H1 (cell line): ENCODE measurements around the gene L3MBTL4. TPM values are rescaled to one million over a fixed set of nuclear protein-coding genes. Genes with fewer than 3 reads are reported as not detected.

ENCODE experiments used
- CTCF ChIA-PET: fragments of 300-600 bp; sonication (Branson Sonifier 250); formaldehyde crosslinking; loops from one replicate; lab custom pipeline; 2021; ENCODE audit not compliant: partially characterized antibody; lab: Charles Lee
- POLR2A ChIA-PET: fragments of 300-600 bp; sonication (Branson Sonifier 250); formaldehyde crosslinking; loops from one replicate; lab custom pipeline; 2021; ENCODE audit warnings: inconsistent platforms; ENCODE audit not compliant: partially characterized antibody; lab: Charles Lee
- DNase-seq, 2 experiments: peaks; one replicate each; pipeline versions ENCODE4 v3.0.0 to v3.0.0-alpha.2; 2010 to 2022; ENCODE audit warnings: low spot score in 2 of 2, low read depth in 1 of 2, mixed read lengths in 1 of 2
- FAIRE-seq: peaks from 2 replicates; lab custom pipeline; 2011; peaks lifted over from hg19 to GRCh38; lab: Jason Lieb, UNC
- H2AFZ ChIP-seq: 2 replicates; pipeline ENCODE4 v1.8.1; 2012; ENCODE audit warnings: low read length, inconsistent platforms
- H2AK5ac ChIP-seq: 2 replicates; pipeline ENCODE4 v1.6.1; 2013; ENCODE audit warnings: low read depth, low read length
- H2BK120ac ChIP-seq: replicated peaks from 2 replicates; pipeline ENCODE3; 2013; ENCODE audit warnings: low read depth, low read length, inconsistent platforms
- H2BK12ac ChIP-seq: 2 replicates; pipeline ENCODE4 v1.6.1; 2013; ENCODE audit warnings: low read depth, low read length
- H2BK15ac ChIP-seq: 2 replicates; pipeline ENCODE4 v1.6.1; 2013; ENCODE audit warnings: low read length
- H2BK20ac ChIP-seq: 2 replicates; pipeline ENCODE4 v1.6.1; 2013; ENCODE audit warnings: low read length
- H2BK5ac ChIP-seq: 2 replicates; pipeline ENCODE4 v1.6.1; 2013; ENCODE audit warnings: low read depth, low read length
- H3K14ac ChIP-seq: 2 replicates; pipeline ENCODE4 v1.6.1; 2013; ENCODE audit warnings: inconsistent platforms; ENCODE audit not compliant: insufficient read length
- H3K18ac ChIP-seq: 2 replicates; pipeline ENCODE4 v1.6.1; 2013; ENCODE audit warnings: low read length; ENCODE audit errors: extremely low read depth
- H3K23ac ChIP-seq: 2 replicates; pipeline ENCODE4 v1.6.1; 2013; ENCODE audit warnings: inconsistent platforms; ENCODE audit not compliant: insufficient read length
- H3K23me2 ChIP-seq: 2 replicates; pipeline ENCODE4 v1.6.1; 2013; ENCODE audit warnings: low read depth, low read length
- H3K27ac ChIP-seq: 2 replicates; pipeline ENCODE4 v1.6.1; 2011; ENCODE audit warnings: low read depth, low read length, inconsistent platforms
- H3K27me3 ChIP-seq, 4 experiments: replicated peaks in 1 of 4; 1 replicate in 1 of 4; 2 replicates in 3 of 4; pipeline versions ENCODE4 v1.6.1 to v1.8.1; 2011 to 2013; ENCODE audit warnings: low read length in 3 of 4, mild to moderate bottlenecking in 3 of 4, inconsistent platforms in 2 of 4, mixed read lengths in 2 of 4, moderate library complexity in 1 of 4; ENCODE audit not compliant: control insufficient read depth in 3 of 4, insufficient read depth in 3 of 4; ENCODE audit errors: extremely low read depth in 1 of 4
- H3K36me3 ChIP-seq, 4 experiments: 2 replicates each; pipeline versions ENCODE4 v1.6.1 to v1.8.1; 2011 to 2013; ENCODE audit warnings: mild to moderate bottlenecking in 4 of 4, low read length in 3 of 4, moderate library complexity in 2 of 4, control low read depth in 1 of 4, inconsistent platforms in 1 of 4; ENCODE audit not compliant: insufficient read depth in 4 of 4, control insufficient read depth in 2 of 4
- H3K4ac ChIP-seq: replicated peaks from 2 replicates; pipeline ENCODE3; 2013; ENCODE audit warnings: low read length, low read depth, mixed read lengths, inconsistent platforms; ENCODE audit not compliant: insufficient read length
- H3K4me1 ChIP-seq, 4 experiments: replicated peaks in 1 of 4; 1 replicate in 1 of 4; 2 replicates in 3 of 4; pipeline versions ENCODE4 v1.6.1 to v1.8.1; 2011 to 2013; ENCODE audit warnings: low read length in 3 of 4, inconsistent platforms in 2 of 4, mixed read lengths in 1 of 4; ENCODE audit not compliant: insufficient read depth in 4 of 4, control insufficient read depth in 3 of 4
- H3K4me2 ChIP-seq, 2 experiments: 2 replicates each; pipeline versions ENCODE4 v1.6.1 to v1.8.1; 2011 to 2013; ENCODE audit warnings: low read depth in 2 of 2, low read length in 2 of 2, control low read depth in 1 of 2, inconsistent platforms in 1 of 2, mild to moderate bottlenecking in 1 of 2; ENCODE audit not compliant: insufficient read depth in 1 of 2
- H3K4me3 ChIP-seq, 4 experiments: fragments of 200-600, 300-600 bp in 1 of 4; sonication (generic), shearing (Covaris generic), sonication (Bioruptor Twin) in 1 of 4; 2 replicates each; pipeline versions ENCODE4 v1.5.1 to v1.8.1; 2011 to 2016; ENCODE audit warnings: low read length in 4 of 4, low read depth in 3 of 4, control low read depth in 2 of 4, inconsistent platforms in 2 of 4, mild to moderate bottlenecking in 2 of 4, mixed read lengths in 1 of 4, moderate library complexity in 1 of 4; ENCODE audit not compliant: insufficient read depth in 2 of 4; ENCODE audit errors: extremely low read depth in 1 of 4
- H3K56ac ChIP-seq: replicated peaks from 2 replicates; pipeline ENCODE3; 2013; ENCODE audit warnings: low read depth, mild to moderate bottlenecking, mixed read lengths, low read length, inconsistent platforms; ENCODE audit not compliant: insufficient read length
- H3K79me1 ChIP-seq: 2 replicates; pipeline ENCODE4 v1.6.1; 2013; ENCODE audit warnings: low read depth, low read length, control low read depth
- H3K79me2 ChIP-seq, 2 experiments: 2 replicates each; pipeline versions ENCODE4 v1.6.1 to v1.8.1; 2012 to 2013; ENCODE audit warnings: low read length in 2 of 2, mild to moderate bottlenecking in 2 of 2, inconsistent platforms in 1 of 2; ENCODE audit not compliant: insufficient read depth in 2 of 2, control insufficient read depth in 1 of 2
- H3K9ac ChIP-seq, 4 experiments: replicated peaks in 1 of 4; 1 replicate in 1 of 4; 2 replicates in 3 of 4; pipeline versions ENCODE4 v1.6.1 to v1.8.1; 2011 to 2013; ENCODE audit warnings: low read depth in 3 of 4, low read length in 3 of 4, control low read depth in 2 of 4, mild to moderate bottlenecking in 2 of 4, moderate library complexity in 2 of 4, inconsistent platforms in 1 of 4; ENCODE audit errors: extremely low read depth in 1 of 4
- H3K9me3 ChIP-seq, 2 experiments: 2 replicates each; pipeline versions ENCODE4 v1.6.1 to v1.8.1; 2012 to 2013; ENCODE audit warnings: mild to moderate bottlenecking in 2 of 2, moderate library complexity in 2 of 2, control low read depth in 1 of 2, inconsistent platforms in 1 of 2, low read depth in 1 of 2, low read length in 1 of 2, mixed read lengths in 1 of 2; ENCODE audit not compliant: insufficient read depth in 2 of 2
- H4K20me1 ChIP-seq, 2 experiments: replicated peaks in 1 of 2; 2 replicates each; pipeline versions ENCODE3 to v1.8.1; 2011 to 2013; ENCODE audit warnings: inconsistent platforms in 2 of 2, low read length in 2 of 2, mild to moderate bottlenecking in 1 of 2; ENCODE audit not compliant: insufficient read depth in 2 of 2, control insufficient read depth in 1 of 2
- H4K5ac ChIP-seq: 2 replicates; pipeline ENCODE4 v1.6.1; 2013; ENCODE audit warnings: low read length, low read depth, mixed read lengths, inconsistent platforms; ENCODE audit not compliant: insufficient read length
- H4K8ac ChIP-seq: 2 replicates; pipeline ENCODE4 v1.8.0; 2013; ENCODE audit warnings: mild to moderate bottlenecking, moderate library complexity, low read length, inconsistent platforms; ENCODE audit not compliant: insufficient read depth; ENCODE audit errors: extremely low read depth
- H4K91ac ChIP-seq: replicated peaks from 2 replicates; pipeline ENCODE3; 2013; ENCODE audit warnings: low read length, mixed read lengths, inconsistent platforms; ENCODE audit not compliant: insufficient read length
- CEBPB ChIP-seq: IDR thresholded peaks from 2 replicates; pipeline ENCODE4 v1.6.1; 2012; ENCODE audit warnings: low read depth, low read length
- JUND ChIP-seq: IDR thresholded peaks from 2 replicates; pipeline ENCODE4 v1.6.1; 2011; ENCODE audit warnings: mild to moderate bottlenecking, improper control_type of control experiment, low read length
- NANOG ChIP-seq: IDR thresholded peaks from 2 replicates; pipeline ENCODE4 v1.6.1; 2011; ENCODE audit warnings: low read length, low read depth, mild to moderate bottlenecking, inconsistent platforms; ENCODE audit not compliant: insufficient read depth, poor library complexity, severe bottlenecking
- POU5F1 ChIP-seq: IDR thresholded peaks from 2 replicates; pipeline ENCODE4 v1.6.1; 2011; ENCODE audit warnings: low read depth, mild to moderate bottlenecking, low read length, moderate library complexity
- SIN3A ChIP-seq, 2 experiments: IDR thresholded peaks in 1 of 2; conservative IDR thresholded peaks in 1 of 2; 2 replicates each; pipeline ENCODE4 v1.6.1; 2011 to 2012; ENCODE audit warnings: low read length in 2 of 2, improper control_type of control experiment in 1 of 2, low read depth in 1 of 2, mild to moderate bottlenecking in 1 of 2
- SUZ12 ChIP-seq: fragments of 200-600 bp; sonication (generic); IDR thresholded peaks from 2 replicates; pipeline ENCODE4 v1.6.1; 2012; ENCODE audit warnings: mild to moderate bottlenecking, inconsistent platforms, low read length, moderate library complexity, mixed read lengths
- WGBS, 2 experiments: shearing (Covaris generic) in 1 of 2; methylation state at CpG; one replicate each; pipeline versions ENCODE4 v1.1.6 to v1.1.7; 2013 to 2015; ENCODE audit warnings: low lambda C conversion rate in 2 of 2, mixed read lengths in 2 of 2, inconsistent platforms in 1 of 2, low coverage in 1 of 2, missing lambda C conversion rate in 1 of 2; ENCODE audit not compliant: insufficient replicate concordance in 2 of 2, insufficient coverage in 1 of 2, insufficient read length in 1 of 2; ENCODE audit errors: extremely low coverage in 1 of 2, missing lambda C conversion rate in 1 of 2; 5-methylcytosine and 5-hydroxymethylcytosine counted together
- polyA plus RNA-seq, 7 experiments: library from polyadenylated mRNA; depleted of rRNA in 3 of 7; stranded (reverse) in 5 of 7; unstranded in 2 of 7; fragments of >200 nt in 5 of 7; fragments of 200-250 nt in 2 of 7; gene quantifications; 1 replicate in 5 of 7; 2 replicates in 1 of 7; 4 replicates in 1 of 7; pipeline versions ENCODE4 v1.2.1 to v1.2.3, GENCODE V29; 2011 to 2013; ENCODE audit warnings: missing spikeins in 2 of 7, mixed read lengths in 2 of 7
- total RNA-seq: library from RNA; stranded (reverse); fragmentation: NEBNext Ultra II Directional; extraction: Animal tissue kit (Norgen Biotek cat#: 25700); gene quantifications from 2 replicates; pipeline ENCODE4 v1.2.1, GENCODE V29; 2021
- TF ChIP-seq, protein P1 (sequence below), 3 experiments: IDR thresholded peaks; 1 replicate in 2 of 3; 2 replicates in 1 of 3; pipeline versions ENCODE4 v1.5.1 to v1.6.1; 2011; ENCODE audit warnings: low read length in 3 of 3, mild to moderate bottlenecking in 3 of 3, inconsistent platforms in 2 of 3, low read depth in 1 of 3, moderate library complexity in 1 of 3; ENCODE audit not compliant: insufficient read depth in 1 of 3; ENCODE audit errors: control extremely low read depth in 1 of 3

The L3MBTL4 gene
- total and polyA plus RNA-seq, 2 of the 8 experiments (the other 6 are each of a cell fraction or from before 2014, with no cell fraction given): 1.0 to 2.1 TPM

DNA sequence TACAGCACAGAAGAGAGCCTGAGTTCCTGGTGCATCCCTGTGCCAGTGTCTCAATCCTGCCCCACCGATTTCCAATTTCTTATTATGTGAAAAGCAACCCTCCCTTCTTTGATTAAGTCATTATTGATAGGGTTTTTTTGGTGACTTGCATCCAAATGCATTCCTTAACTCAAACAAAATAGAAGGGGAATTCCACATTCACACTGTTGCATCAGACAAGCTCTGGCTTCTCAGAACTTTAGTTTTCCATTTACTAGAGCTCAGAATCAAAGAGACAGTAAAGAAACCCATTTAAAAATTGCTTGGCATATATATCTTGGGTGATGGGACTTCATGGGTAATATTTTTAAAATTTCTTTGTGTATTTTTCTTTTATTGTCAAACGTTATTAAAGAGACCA is 505.6 kb downstream of the L3MBTL4 start:
- Histone ChIP-seq H2BK20ac (no peak overlapping the region), H2AK5ac (no peak overlapping the region), H2BK15ac (no peak overlapping the region), H3K4me3 (no peak overlapping the region), H2BK120ac (no peak overlapping the region), H4K91ac (no peak overlapping the region), H3K4me2 (0 out of 4 replicates have a peak overlapping the region, but pooled peaks of 1 of the 2 experiments have one; percentile 22), H2BK12ac (no peak overlapping the region), H2BK5ac (no peak overlapping the region), H3K27me3 (no peaks in the 10 kb centered on the region), H3K23me2 (no peaks in the 10 kb centered on the region), H3K36me3 (no peaks in the 10 kb centered on the region; a peak in 1 of 8 replicates), H3K56ac (no peak overlapping the region), H4K5ac (no peak overlapping the region), H2AFZ (no peak overlapping the region), H4K20me1 (no peaks in the 10 kb centered on the region), H3K14ac (no peak overlapping the region), H3K18ac (no peak overlapping the region), H3K9me3 (no peaks in the 10 kb centered on the region), H3K9ac (no peak overlapping the region), H3K79me1 (no peaks in the 10 kb centered on the region), H3K4ac (no peak overlapping the region), H3K79me2 (no peaks in the 10 kb centered on the region), H4K8ac (no peak overlapping the region), H3K4me1 (peaks cover 0 to 6% (median 1%) of the 10 kb centered on the region in 4 experiments; a peak in 2 of 7 replicates), H3K27ac (no peak overlapping the region), H3K23ac (no peak overlapping the region)
- peak; percentile 42 for FAIRE-seq
- TF ChIP-seq CEBPB: 0 out of 2 replicates have a peak, but pooled peaks have one; percentile 44
- no peak for TF ChIP-seq POU5F1
- no peak for TF ChIP-seq NANOG
- no peak for TF ChIP-seq SIN3A (conservative IDR thresholded peaks at IDR 0.05 in 1 of 2, IDR thresholded peaks at IDR 0.05 in 1 of 2; ENCODE audit: low read depth in 1 of 2, low read length in 2 of 2)
- TF ChIP-seq JUND: no peak
- no peak for TF ChIP-seq SUZ12
- TF ChIP-seq, protein P1, sequence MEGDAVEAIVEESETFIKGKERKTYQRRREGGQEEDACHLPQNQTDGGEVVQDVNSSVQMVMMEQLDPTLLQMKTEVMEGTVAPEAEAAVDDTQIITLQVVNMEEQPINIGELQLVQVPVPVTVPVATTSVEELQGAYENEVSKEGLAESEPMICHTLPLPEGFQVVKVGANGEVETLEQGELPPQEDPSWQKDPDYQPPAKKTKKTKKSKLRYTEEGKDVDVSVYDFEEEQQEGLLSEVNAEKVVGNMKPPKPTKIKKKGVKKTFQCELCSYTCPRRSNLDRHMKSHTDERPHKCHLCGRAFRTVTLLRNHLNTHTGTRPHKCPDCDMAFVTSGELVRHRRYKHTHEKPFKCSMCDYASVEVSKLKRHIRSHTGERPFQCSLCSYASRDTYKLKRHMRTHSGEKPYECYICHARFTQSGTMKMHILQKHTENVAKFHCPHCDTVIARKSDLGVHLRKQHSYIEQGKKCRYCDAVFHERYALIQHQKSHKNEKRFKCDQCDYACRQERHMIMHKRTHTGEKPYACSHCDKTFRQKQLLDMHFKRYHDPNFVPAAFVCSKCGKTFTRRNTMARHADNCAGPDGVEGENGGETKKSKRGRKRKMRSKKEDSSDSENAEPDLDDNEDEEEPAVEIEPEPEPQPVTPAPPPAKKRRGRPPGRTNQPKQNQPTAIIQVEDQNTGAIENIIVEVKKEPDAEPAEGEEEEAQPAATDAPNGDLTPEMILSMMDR (IDR thresholded peaks at IDR 0.05; ENCODE audit: control extremely low read depth in 1 of 3, insufficient read depth in 1 of 3, low read depth in 1 of 3, low read length in 3 of 3): no peak
- ChIA-PET CTCF (interaction anchor here (0.9 to 1.6 kb wide), 2 partner anchors 18 to 41 kb away, joined by 3 to 9 read pairs; no protein-coding TSS in a partner anchor), POLR2A (interaction anchor here (0.7 to 1.9 kb wide), 4 partner anchors 9 to 33 kb away, joined by 3 to 6 read pairs (median 4); no protein-coding TSS in a partner anchor)
- DNase-seq: no peak
- 89% methylated on average over 2 of the region's 2 CpGs; no CpG with 5 or more reads in 1 of the 2 experiments for WGBS, 2 experiments
